Activated CD8-positive, alpha-beta memory T cell treated with anti-CD3 and anti-CD28 coated beads, Interleukin-2, amount 10 ng/mL, durations not matched to agents 7 days and 5 days (primary cell): ENCODE data around the gene DUS1L. TPM values are rescaled to one million over a fixed set of nuclear protein-coding genes. Genes with fewer than 3 reads are reported as not detected.

ENCODE experiments used
- ATAC-seq: fragments of 150-1000 bp; cut with Tn5 transposase; one replicate; pipeline ENCODE4 v1.10.0; 2021; ENCODE audit warnings: moderate library complexity
- CTCF ChIA-PET: fragments of 350-600 bp; sonication (Branson Sonifier 250); formaldehyde crosslinking; loops from one replicate; lab custom pipeline; 2021; ENCODE audit warnings: antibody characterized with exemption; lab: Charles Lee
- DNase-seq: peaks from one replicate; pipeline ENCODE4 v3.0.0-alpha.2; 2020
- H3K27ac Mint-ChIP-seq: one replicate; pipeline ENCODE4 v1.8.0; 2021; ENCODE audit warnings: mild to moderate bottlenecking, mixed read lengths
- H3K27me3 Mint-ChIP-seq: one replicate; pipeline ENCODE4 v1.8.0; 2021; ENCODE audit warnings: mixed read lengths
- H3K36me3 Mint-ChIP-seq: one replicate; pipeline ENCODE4 v1.8.0; 2021; ENCODE audit warnings: mild to moderate bottlenecking, mixed read lengths
- H3K4me1 Mint-ChIP-seq: one replicate; pipeline ENCODE4 v1.8.0; 2021; ENCODE audit warnings: mixed read lengths
- H3K4me3 Mint-ChIP-seq: one replicate; pipeline ENCODE4 v1.8.0; 2021; ENCODE audit warnings: mild to moderate bottlenecking, moderate library complexity, mixed read lengths
- H3K9me3 Mint-ChIP-seq: one replicate; pipeline ENCODE4 v1.8.0; 2022; ENCODE audit warnings: low read depth, mixed read lengths
- total RNA-seq, 2 experiments: library from RNA; stranded (reverse); gene quantifications; one replicate each; pipeline ENCODE4 v1.2.3, GENCODE V29; 2021

DUS1L gene
- total RNA-seq, 2 experiments from 2014 or later: 134 to 139 TPM

DNA sequence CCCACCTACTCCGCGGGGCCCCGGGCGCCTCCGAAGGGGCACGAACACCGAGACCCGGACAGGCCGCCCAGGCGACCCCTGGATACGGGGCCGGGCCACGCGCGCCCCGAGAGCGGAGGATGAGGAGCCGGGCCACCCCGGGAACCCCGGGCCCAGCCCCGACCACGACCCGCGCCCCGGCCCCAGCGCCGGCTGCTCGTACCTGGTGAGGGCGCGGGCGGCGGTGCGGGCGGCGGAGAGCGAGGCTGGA lies 32.2 kb upstream of the DUS1L start:
- peaks cover 13% of the 10 kb centered on the region for H3K4me1 Mint-ChIP-seq
- CTCF ChIA-PET: interaction anchor here (1.0 to 1.8 kb wide), 4 partner anchors 9 to 78 kb away, joined by 3 to 12 read pairs (median 9); partner anchors contain the start of gene DCXR
- no peak for DNase-seq
- peak overlapping the region; percentile 58 for H3K4me3 Mint-ChIP-seq
- H3K27ac Mint-ChIP-seq: peak overlapping the region; percentile 49
- H3K9me3 Mint-ChIP-seq: no peaks in the 10 kb centered on the region
- ATAC-seq: no peak
- peaks cover 5% of the 10 kb centered on the region for H3K36me3 Mint-ChIP-seq
- H3K27me3 Mint-ChIP-seq: no peaks in the 10 kb centered on the region

DNA sequence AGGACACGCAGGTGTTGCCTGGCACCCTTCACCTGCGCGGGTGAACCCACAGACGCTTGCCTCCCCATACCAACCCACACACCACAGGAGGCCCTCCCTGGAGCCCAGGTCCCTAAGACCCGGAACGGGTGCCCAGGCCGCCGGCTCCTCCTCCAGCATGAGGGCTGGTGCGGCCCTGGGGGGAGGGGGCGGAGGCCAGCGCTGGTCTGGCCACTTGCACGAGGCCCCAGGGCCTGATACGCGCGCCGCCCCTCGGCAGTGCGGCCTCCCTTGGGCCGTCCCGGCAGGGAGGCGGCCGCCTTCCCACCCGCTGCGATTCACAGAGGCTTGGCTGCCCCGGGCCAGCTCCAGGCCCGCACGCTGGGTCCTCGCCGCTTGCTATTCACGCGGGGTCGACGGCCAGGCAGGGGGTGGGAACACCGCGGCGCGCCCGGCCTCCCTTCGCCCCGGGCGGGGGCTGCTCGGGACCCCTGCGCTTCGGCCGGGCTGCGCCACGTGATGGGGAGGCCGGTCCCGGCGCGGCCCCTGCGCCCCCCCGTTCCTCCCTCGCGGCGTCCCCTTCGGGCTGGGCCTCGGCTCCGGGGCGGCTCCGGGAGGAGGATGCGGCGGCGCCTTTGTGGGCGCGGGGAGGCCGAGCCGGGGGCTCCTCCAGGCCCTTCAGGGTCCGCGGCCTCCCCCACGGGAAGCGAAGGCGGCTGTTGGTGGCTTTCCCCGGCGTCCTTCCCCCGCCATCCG lies 31.7 kb upstream of the DUS1L start:
- H3K4me1 Mint-ChIP-seq: peaks cover 13% of the 10 kb centered on the region
- peaks cover 5% of the 10 kb centered on the region for H3K36me3 Mint-ChIP-seq
- ATAC-seq (peak; percentile 2), DNase-seq (peak; percentile 56)
- H3K27ac Mint-ChIP-seq: no peak overlapping the region
- H3K27me3 Mint-ChIP-seq: no peaks in the 10 kb centered on the region
- H3K9me3 Mint-ChIP-seq: no peaks in the 10 kb centered on the region
- CTCF ChIA-PET: interaction anchor here (1.0 to 1.8 kb wide), 3 partner anchors 9 to 59 kb away, joined by 3 to 12 read pairs (median 9); partner anchors contain the start of gene DCXR
- H3K4me3 Mint-ChIP-seq: peak overlapping the region; percentile 69

DNA sequence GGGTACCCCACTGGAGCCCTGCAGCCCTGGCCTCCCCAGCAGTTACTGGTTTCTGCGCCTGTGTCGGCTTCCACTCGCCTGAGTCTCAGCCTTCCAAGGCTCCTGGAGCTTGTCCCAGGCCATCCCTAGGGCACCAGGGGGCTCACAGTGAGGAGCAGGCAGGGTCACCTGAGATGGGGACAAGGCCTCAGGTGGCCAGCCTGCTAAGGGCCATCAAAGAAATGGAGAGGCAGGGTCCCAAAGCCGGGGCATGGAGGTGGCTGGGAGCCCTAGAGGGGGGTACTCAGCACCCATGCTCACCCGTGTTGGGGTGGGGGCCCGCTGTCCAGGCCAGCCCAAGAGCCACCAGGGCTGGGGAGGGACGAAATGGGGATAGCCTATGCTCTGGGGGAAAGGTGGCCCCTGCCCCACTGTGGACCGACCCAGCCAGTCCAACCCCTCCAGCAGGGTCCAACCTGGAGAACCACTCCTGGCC lies 31.1 kb upstream of the DUS1L start:
- ATAC-seq (no peak), DNase-seq (no peak)
- H3K4me3 Mint-ChIP-seq: peak overlapping the region; percentile 69
- H3K27me3 Mint-ChIP-seq: no peaks in the 10 kb centered on the region
- no peaks in the 10 kb centered on the region for H3K9me3 Mint-ChIP-seq
- no peak overlapping the region for H3K27ac Mint-ChIP-seq
- H3K4me1 Mint-ChIP-seq: peaks cover 13% of the 10 kb centered on the region
- CTCF ChIA-PET: no interaction called here
- peaks cover 7% of the 10 kb centered on the region for H3K36me3 Mint-ChIP-seq

DNA sequence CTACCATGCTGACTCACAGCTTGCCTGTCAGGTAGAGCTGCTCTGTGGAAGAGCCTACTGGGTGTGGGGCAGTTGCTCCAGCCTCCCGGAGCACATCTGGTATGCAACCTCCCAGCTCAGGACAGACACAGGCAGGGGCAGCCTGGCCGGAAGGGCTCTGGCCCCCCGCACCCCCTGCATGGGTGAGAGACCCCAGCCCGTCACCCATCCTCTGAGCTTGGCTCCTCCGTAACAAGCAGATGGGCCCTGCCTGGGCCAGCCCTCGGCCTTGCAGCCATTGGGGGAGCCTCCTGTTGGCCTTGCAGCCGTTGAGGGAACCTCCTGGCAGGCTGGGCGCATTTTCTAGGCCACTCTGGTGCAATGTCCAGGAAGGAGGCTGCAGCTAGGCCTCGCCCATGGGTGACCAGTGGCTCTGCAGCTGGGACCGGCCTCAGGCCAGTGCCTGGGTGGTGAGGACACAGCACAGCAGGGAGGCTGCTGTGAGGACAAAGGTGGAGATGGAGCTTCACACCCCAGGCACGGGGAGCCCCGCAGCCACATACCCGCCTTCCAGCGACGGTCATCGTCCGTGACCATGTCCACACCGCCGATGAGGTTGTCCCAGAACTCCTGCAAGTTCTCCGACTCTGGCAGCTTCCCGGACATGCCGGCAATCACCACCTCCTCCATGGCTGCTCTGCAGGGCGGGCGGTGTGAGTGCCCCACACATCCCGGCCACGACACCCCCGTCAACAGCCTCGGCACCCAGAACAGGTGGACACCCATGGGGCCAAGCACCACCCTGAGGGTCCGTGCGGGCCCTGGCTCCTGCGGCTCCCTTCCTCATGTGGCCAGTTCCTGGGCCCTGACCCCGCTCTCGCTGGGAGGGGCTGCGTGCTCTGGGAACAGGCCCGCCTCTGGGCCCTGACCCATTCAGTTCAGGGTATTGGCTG lies 30.4 kb upstream of the DUS1L start:
- Mint-ChIP-seq H3K27ac (no peak overlapping the region), H3K9me3 (no peaks in the 10 kb centered on the region), H3K36me3 (peaks cover 8% of the 10 kb centered on the region), H3K4me3 (peak overlapping the region; percentile 41), H3K27me3 (no peaks in the 10 kb centered on the region), H3K4me1 (peaks cover 13% of the 10 kb centered on the region)
- ATAC-seq (no peak), DNase-seq (no peak)
- CTCF ChIA-PET: no interaction called here

DNA sequence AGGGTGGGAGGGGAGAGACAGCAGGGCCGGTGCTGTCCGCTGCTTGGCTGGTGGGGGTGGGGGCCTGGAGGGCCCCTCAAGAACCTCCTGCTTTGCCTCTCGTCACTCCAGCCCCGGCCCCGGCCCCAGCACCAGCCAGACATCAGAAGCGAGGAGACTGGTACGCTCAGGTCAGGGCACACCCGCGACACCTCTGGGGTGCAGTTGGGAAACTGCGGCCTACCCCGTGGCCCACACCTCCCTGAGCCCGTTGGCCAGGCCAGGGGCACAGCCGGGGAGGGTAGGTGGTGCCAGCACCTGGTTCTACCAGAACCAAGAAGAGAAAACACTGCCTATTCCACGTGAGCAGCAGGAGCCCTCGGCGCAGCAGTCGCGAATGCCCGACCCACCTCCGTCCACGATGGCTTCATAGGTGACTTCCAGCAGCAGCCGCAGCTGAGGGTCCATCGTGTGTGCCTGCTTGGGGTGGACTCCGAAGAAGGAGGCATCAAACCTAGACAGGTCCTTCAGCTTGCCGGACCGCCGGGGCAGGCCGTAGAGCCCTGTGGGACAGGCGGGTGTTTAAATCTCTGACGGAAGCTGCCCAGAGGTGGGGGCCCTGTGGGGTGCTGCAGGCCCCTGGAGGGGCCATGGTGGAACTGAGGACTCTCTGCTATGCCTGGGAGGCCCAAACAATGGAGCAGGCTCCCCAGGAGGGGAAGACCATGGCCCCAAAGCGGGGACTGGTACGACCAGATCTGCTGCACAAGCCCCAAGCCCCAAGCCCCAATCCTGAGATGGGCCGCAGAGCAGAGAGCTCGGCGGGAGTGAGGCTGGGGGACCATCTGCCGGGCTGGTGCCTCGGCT lies 29.6 kb upstream of the DUS1L start:
- H3K36me3 Mint-ChIP-seq: peaks cover 12% of the 10 kb centered on the region
- peak overlapping the region; percentile 41 for H3K4me3 Mint-ChIP-seq
- no peak for ATAC-seq
- H3K27me3 Mint-ChIP-seq: no peaks in the 10 kb centered on the region
- CTCF ChIA-PET: no interaction called here
- DNase-seq: no peak
- peaks cover 13% of the 10 kb centered on the region for H3K4me1 Mint-ChIP-seq
- H3K27ac Mint-ChIP-seq: no peak overlapping the region
- no peaks in the 10 kb centered on the region for H3K9me3 Mint-ChIP-seq

DNA sequence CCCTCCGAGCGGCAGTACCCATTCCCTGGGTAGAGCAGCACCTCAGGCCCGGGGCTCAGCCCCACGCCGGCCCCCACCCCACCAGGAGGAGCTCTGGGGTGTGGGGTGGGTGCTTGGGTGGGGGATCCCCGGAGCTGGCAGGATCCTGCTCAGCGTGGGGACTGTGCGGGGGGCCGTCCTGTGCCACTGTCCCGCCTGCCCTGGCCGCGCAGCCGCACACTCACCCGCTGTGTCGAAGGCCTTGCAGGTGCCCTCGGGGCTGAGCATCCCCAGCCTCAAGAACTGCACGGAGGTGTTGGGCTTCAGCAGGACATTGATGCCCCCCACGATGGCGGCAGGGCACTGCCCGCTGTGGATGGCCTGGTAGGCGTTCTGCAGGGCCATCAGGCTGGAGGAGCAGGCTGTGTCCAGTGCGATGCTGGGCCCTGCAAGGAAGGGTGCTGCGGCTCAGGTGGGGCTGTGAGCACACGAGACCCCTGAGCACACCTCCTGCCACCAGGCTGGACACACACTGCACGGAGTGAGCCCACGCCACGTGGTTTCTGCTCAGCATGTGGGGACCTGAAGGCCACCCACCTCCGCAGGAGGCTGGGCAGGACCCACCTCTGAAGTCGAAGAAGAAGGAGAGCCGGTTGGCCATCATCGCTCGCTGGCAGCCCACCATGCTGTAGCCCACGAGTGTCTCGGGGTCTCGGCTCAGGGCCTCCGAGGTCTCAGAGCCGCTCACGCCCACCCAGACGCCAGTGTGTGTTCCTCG lies 27.6 kb upstream of the DUS1L start:
- ATAC-seq (no peak), DNase-seq (no peak)
- H3K9me3 Mint-ChIP-seq: no peaks in the 10 kb centered on the region
- peaks cover 16% of the 10 kb centered on the region for H3K36me3 Mint-ChIP-seq
- no peak overlapping the region for H3K4me3 Mint-ChIP-seq
- H3K27ac Mint-ChIP-seq: no peak overlapping the region
- H3K4me1 Mint-ChIP-seq: peaks cover 8% of the 10 kb centered on the region
- CTCF ChIA-PET: no interaction called here
- H3K27me3 Mint-ChIP-seq: no peaks in the 10 kb centered on the region

DNA sequence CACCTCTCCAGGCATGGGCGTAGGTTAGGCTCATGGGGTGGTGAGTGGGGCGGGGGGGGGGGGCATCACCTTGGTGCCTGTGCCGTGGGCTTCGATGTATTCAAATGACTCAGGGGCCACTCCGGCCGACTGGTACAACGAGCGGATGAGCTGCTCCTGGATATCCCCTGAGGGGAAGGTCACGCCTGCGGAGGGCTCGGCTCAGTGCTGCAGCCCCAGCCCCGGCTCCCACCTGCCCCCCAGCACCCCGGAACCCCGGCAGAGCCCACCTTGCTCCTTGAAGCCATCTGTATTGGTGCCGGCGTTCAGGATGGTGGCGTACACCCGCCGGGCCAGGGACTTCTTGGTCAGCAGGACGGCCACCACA lies 27.0 kb upstream of the DUS1L start:
- CTCF ChIA-PET: no interaction called here
- no peak for DNase-seq

DNA sequence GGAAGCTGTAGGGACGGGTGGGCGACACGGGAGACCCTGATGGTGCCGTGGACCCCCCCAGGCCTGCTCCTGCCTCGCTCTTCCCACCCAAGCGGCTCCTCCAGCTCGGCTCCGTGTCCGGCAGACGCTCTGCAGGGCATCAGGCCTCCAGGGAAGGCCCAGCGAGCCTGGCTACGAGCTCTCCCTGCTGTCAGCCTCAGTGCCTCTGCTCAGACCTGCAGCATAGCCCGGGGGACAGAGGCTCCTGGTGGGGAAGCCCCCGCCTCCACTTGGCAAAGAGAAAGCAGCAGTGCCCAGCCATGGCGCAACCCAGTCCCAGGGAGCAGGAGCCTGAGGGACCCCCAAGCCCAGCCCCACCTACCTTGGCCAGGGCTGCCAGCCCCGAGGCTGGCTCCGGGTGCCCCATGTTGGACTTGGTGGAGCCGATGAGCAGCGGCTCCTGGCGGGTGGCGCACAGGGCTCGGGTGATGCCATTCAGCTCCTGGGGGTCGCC lies 26.5 kb upstream of the DUS1L start:
- CTCF ChIA-PET: no interaction called here
- Mint-ChIP-seq H3K9me3 (no peaks in the 10 kb centered on the region), H3K27ac (no peak overlapping the region), H3K4me3 (no peak overlapping the region), H3K4me1 (peaks cover 8% of the 10 kb centered on the region), H3K36me3 (peaks cover 18% of the 10 kb centered on the region), H3K27me3 (no peaks in the 10 kb centered on the region)
- ATAC-seq: no peak
- DNase-seq: no peak

More for the DNA sequence above, 27.0 kb upstream of the DUS1L start:
- no peaks in the 10 kb centered on the region for H3K9me3 Mint-ChIP-seq
- no peak overlapping the region for H3K27ac Mint-ChIP-seq
- ATAC-seq: no peak
- peaks cover 8% of the 10 kb centered on the region for H3K4me1 Mint-ChIP-seq
- peaks cover 18% of the 10 kb centered on the region for H3K36me3 Mint-ChIP-seq
- H3K27me3 Mint-ChIP-seq: no peaks in the 10 kb centered on the region
- H3K4me3 Mint-ChIP-seq: no peak overlapping the region

DNA sequence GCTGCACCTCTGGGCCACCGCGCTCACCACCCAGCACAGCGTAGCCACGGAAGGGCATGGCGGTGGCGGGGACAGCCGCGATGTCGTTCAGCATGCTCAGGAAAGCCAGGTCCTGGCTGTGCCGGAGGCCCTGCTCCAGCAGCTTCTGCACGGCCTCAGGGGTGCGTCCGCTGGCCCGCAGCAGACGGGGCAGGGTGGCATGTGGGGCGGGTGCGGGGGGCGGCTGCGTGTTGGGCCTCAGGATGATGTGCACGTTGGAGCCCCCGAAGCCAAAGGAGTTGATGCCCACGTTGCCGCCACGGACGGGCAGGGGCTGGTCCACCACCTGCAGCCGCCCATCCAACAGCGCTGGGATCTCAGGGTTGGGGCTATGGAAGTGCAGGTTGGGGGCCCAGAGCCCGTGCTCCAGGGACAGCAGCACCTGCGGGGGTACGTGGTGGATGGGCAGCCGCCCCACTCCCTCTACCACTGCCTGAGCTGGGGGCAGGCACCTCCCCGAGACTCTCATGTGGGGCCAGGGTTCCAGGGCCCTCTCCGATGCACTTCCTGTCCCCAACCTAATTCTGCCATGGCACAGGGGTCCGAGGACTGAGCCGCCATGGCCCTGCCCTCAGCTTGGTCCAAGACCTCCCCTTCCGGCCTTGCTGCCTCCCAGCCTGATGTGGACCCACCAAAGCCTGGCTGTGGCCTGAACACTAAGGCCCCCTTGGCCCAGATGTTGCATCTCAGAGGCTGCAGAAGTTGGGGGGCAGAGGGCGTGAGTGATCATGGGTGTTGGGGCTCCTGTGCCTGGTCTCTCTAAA lies 25.9 kb upstream of the DUS1L start:
- no peak for DNase-seq
- CTCF ChIA-PET: no interaction called here
- H3K4me1 Mint-ChIP-seq: peaks cover 8% of the 10 kb centered on the region
- H3K4me3 Mint-ChIP-seq: no peak overlapping the region
- no peaks in the 10 kb centered on the region for H3K9me3 Mint-ChIP-seq
- no peaks in the 10 kb centered on the region for H3K27me3 Mint-ChIP-seq
- H3K27ac Mint-ChIP-seq: no peak overlapping the region
- no peak for ATAC-seq
- peaks cover 18% of the 10 kb centered on the region for H3K36me3 Mint-ChIP-seq

DNA sequence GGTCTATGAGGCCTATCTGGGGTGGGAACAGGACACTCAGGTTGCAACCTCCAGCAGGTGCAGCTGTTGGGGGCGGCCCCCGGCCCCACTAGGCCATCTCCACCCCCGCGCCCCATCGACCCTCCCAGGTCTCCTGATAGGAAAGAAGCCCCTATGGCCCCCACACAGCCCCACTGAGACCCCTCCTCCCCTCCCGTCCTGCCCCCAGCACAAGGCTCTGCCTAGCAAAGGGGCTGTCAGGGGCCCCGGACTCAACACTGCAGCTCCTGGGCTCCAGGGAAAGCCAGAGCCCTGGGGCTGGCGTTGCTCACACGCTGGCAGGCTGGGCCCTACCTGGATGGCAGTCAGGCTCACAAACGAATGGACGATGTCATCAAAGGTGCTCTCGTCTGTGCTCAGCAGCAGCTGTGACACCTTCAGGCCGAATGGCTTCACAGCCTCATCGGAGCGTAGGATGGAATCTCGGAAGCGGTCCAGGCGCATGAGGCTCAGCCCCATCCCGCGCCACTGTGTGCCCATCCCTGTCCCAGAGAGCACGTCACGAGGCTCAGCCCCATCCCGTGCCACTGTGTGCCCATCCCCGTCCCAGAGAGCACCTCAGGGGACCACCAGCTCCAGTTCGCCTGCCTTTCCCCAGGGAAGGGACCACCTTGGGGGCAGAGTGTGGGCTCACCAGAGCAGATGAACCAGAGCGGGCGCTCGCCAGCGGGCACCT lies 25.1 kb upstream of the DUS1L start:
- DNase-seq: no peak
- ATAC-seq: no peak
- Mint-ChIP-seq H3K27ac (no peak overlapping the region), H3K9me3 (no peaks in the 10 kb centered on the region), H3K4me1 (peaks cover 1% of the 10 kb centered on the region), H3K4me3 (no peak overlapping the region), H3K36me3 (peaks cover 17% of the 10 kb centered on the region), H3K27me3 (no peaks in the 10 kb centered on the region)
- CTCF ChIA-PET: no interaction called here

DNA sequence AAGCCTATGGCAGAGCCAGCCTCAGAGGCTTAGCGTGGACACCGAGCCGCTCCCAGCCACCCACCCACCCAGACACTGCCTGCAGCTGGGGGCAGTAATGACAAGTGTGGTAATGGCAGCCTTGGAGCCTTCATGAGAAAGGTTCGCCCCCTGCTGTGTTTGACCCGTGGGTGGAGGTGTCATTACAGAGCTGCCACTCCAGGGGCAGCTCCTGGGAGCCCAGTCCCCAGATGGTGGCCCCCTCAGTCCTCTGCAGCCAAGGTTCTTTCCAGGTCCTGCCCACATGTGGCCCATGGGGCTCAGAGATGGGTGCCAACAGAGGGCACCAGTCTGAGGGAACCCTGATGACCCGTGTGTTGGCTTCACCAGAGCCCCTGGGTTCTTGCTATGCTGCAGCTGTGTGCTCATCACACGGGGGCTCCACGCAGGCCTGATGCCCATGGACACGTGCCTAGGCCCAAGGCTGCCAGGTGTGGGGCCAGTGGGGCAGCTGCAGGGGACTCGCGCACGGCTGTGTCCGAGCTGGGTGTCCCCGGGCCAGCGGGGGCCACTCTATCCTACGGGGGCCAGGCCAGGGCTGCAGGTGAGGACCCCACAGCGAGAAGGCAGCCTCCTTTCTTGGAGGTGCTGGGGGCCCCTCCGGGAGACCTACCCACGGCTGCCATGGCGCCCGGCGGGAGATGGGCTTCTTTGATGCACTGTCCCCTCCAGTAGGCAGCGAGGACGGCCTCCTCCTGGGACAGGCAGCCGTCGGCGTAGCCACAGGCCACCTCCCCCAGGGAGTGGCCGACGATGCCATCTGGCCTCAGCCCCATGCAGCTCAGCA lies 24.3 kb upstream of the DUS1L start:
- Mint-ChIP-seq H3K4me3 (no peak overlapping the region), H3K4me1 (no peaks in the 10 kb centered on the region), H3K36me3 (peaks cover 17% of the 10 kb centered on the region), H3K27ac (no peak overlapping the region), H3K27me3 (no peaks in the 10 kb centered on the region), H3K9me3 (no peaks in the 10 kb centered on the region)
- ATAC-seq: no peak
- DNase-seq: no peak
- CTCF ChIA-PET: no interaction called here
